Keratinocyte (primary cell): Measurements from ENCODE around the gene RERE. TPM values are rescaled to one million over a fixed set of nuclear protein-coding genes. Genes with fewer than 3 reads are reported as not detected.

Experiments used
- DNase-seq: peaks from one replicate; pipeline ENCODE4 v3.0.0-alpha.2; 2011; ENCODE audit warnings: low read depth, missing footprints, low spot score
- FAIRE-seq: peaks from 2 replicates; lab custom pipeline; 2011; peaks lifted over from hg19 to GRCh38; lab: Jason Lieb, UNC
- H2AFZ ChIP-seq: 2 replicates; pipeline ENCODE4 v1.6.0; 2012; ENCODE audit warnings: low read length, control low read depth, inconsistent platforms; ENCODE audit not compliant: control insufficient read depth
- H3K27ac ChIP-seq: 2 replicates; pipeline ENCODE4 v1.5.1; 2011; ENCODE audit warnings: low read length; ENCODE audit not compliant: control insufficient read depth, insufficient read depth
- H3K27me3 ChIP-seq: 3 replicates; pipeline ENCODE4 v1.6.0; 2011; ENCODE audit warnings: low read length; ENCODE audit not compliant: control insufficient read depth, insufficient read depth; ENCODE audit errors: extremely low read depth
- H3K36me3 ChIP-seq, 2 experiments: 2 replicates in 1 of 2; 3 replicates in 1 of 2; pipeline ENCODE4 v1.5.1; 2011; ENCODE audit warnings: low read length in 2 of 2, mild to moderate bottlenecking in 1 of 2; ENCODE audit not compliant: control insufficient read depth in 2 of 2, insufficient read depth in 2 of 2; ENCODE audit errors: extremely low read depth in 1 of 2
- H3K4me1 ChIP-seq: 3 replicates; pipeline ENCODE4 v1.5.1; 2011; ENCODE audit warnings: low read length; ENCODE audit not compliant: control insufficient read depth, insufficient read depth; ENCODE audit errors: extremely low read depth
- H3K4me2 ChIP-seq: 3 replicates; pipeline ENCODE4 v1.6.0; 2011; ENCODE audit warnings: low read depth, low read length; ENCODE audit not compliant: control insufficient read depth, insufficient read depth; ENCODE audit errors: extremely low read depth
- H3K4me3 ChIP-seq, 3 experiments: fragments of 200-600 bp in 1 of 3; sonication (generic) in 1 of 3; 2 replicates in 2 of 3; 3 replicates in 1 of 3; pipeline ENCODE4 v1.5.1; 2011 to 2016; ENCODE audit warnings: low read length in 3 of 3, mild to moderate bottlenecking in 3 of 3, control low read depth in 2 of 3, inconsistent platforms in 1 of 3, low read depth in 1 of 3, mixed read lengths in 1 of 3, mixed run types in 1 of 3, moderate library complexity in 1 of 3; ENCODE audit not compliant: control insufficient read depth in 2 of 3, insufficient read depth in 2 of 3; ENCODE audit errors: extremely low read depth in 1 of 3
- H3K79me2 ChIP-seq: 2 replicates; pipeline ENCODE4 v1.6.0; 2012; ENCODE audit warnings: low read length; ENCODE audit not compliant: control insufficient read depth, insufficient read depth
- H3K9ac ChIP-seq: 3 replicates; pipeline ENCODE4 v1.6.0; 2011; ENCODE audit warnings: low read length; ENCODE audit not compliant: control insufficient read depth, insufficient read depth; ENCODE audit errors: extremely low read depth
- H3K9me1 ChIP-seq: 3 replicates; pipeline ENCODE4 v1.6.0; 2011; ENCODE audit warnings: low read length; ENCODE audit not compliant: control insufficient read depth, insufficient read depth; ENCODE audit errors: extremely low read depth
- H3K9me3 ChIP-seq: 2 replicates; pipeline ENCODE4 v1.5.1; 2012; ENCODE audit warnings: low read depth, low read length; ENCODE audit not compliant: control insufficient read depth
- H4K20me1 ChIP-seq: 3 replicates; pipeline ENCODE4 v1.6.0; 2011; ENCODE audit warnings: low read length; ENCODE audit not compliant: control insufficient read depth, insufficient read depth; ENCODE audit errors: extremely low read depth
- CTCF ChIP-seq, 3 experiments: IDR thresholded peaks in 1 of 3; conservative IDR thresholded peaks in 1 of 3; optimal IDR thresholded peaks in 1 of 3; 2 replicates in 2 of 3; 3 replicates in 1 of 3; pipeline versions ENCODE3 to v1.5.1; 2011; ENCODE audit warnings: low read length in 3 of 3, mild to moderate bottlenecking in 3 of 3, moderate library complexity in 2 of 3, control low read depth in 1 of 3, inconsistent platforms in 1 of 3; ENCODE audit not compliant: insufficient read depth in 2 of 3; ENCODE audit errors: extremely low read depth in 1 of 3
- EZH2 ChIP-seq: IDR thresholded peaks from one replicate; pipeline ENCODE4 v1.6.1; 2012; ENCODE audit warnings: inconsistent platforms, mild to moderate bottlenecking, low read length, moderate library complexity
- dilution Hi-C: fragments of 300-500 bp; cut with MboI; formaldehyde crosslinking; loops from one replicate; pipeline ENCODE4 v1.7.0; 2020; ENCODE audit warnings: low sequenced_read_pairs; ENCODE audit not compliant: extremely low pct_ligation_motif_present
- polyA plus RNA-seq, 5 experiments: library from polyadenylated mRNA; depleted of rRNA in 3 of 5; stranded (reverse) in 3 of 5; stranded (forward) in 1 of 5; unstranded in 1 of 5; fragments of >200 nt; gene quantifications; 1 replicate in 1 of 5; 2 replicates in 3 of 5; 3 replicates in 1 of 5; pipeline versions ENCODE4 v1.2.1 to v1.2.3, GENCODE V29; 2011 to 2012; ENCODE audit warnings: missing spikeins in 2 of 5, low read depth in 1 of 5, low replicate concordance in 1 of 5

The RERE gene
- polyA plus RNA-seq, 1 donor (not counting 4 experiments of a cell fraction or from before 2014, with no cell fraction given): 3.8 TPM

- dilution Hi-C loops: no loop called here
- H3K4me1 ChIP-seq: peaks cover 9% of the 10 kb centered on the region
- no peak for DNase-seq
- H3K9me1 ChIP-seq: no peaks in the 10 kb centered on the region
- H3K9ac ChIP-seq: no peak overlapping the region
- H3K36me3 ChIP-seq: peaks cover 3% of the 10 kb centered on the region in 2 experiments
- H3K4me3 ChIP-seq: no peak overlapping the region
- H3K79me2 ChIP-seq: peaks cover 5% of the 10 kb centered on the region
- H2AFZ ChIP-seq: no peak overlapping the region
- no peak for FAIRE-seq
- no peaks in the 10 kb centered on the region for H4K20me1 ChIP-seq
- no peak overlapping the region for H3K27ac ChIP-seq
- H3K9me3 ChIP-seq: no peaks in the 10 kb centered on the region
- no peak overlapping the region for H3K4me2 ChIP-seq
- TF ChIP-seq CTCF (optimal IDR thresholded peaks at IDR 0.05 in 1 of 3, IDR thresholded peaks at IDR 0.05 in 1 of 3, conservative IDR thresholded peaks at IDR 0.05 in 1 of 3; ENCODE audit: extremely low read depth in 1 of 3, insufficient read depth in 2 of 3, low read length in 3 of 3) (no peak), EZH2 (no peak)
- H3K27me3 ChIP-seq: no peaks in the 10 kb centered on the region
Measured at GRCh38 chr1:8651236-8651890, 166.1 kb downstream of the RERE start.

- Histone ChIP-seq H3K27me3 (no peaks in the 10 kb centered on the region), H3K27ac (no peak overlapping the region), H3K9me3 (no peaks in the 10 kb centered on the region), H3K79me2 (peaks cover 5% of the 10 kb centered on the region), H3K36me3 (peaks cover 0 to 3% of the 10 kb centered on the region in 2 experiments), H2AFZ (no peak overlapping the region), H3K4me2 (no peak overlapping the region), H3K9ac (no peak overlapping the region), H3K4me3 (no peak overlapping the region), H3K4me1 (peaks cover 9% of the 10 kb centered on the region), H4K20me1 (no peaks in the 10 kb centered on the region), H3K9me1 (no peaks in the 10 kb centered on the region)
- TF ChIP-seq CTCF (optimal IDR thresholded peaks at IDR 0.05 in 1 of 3, IDR thresholded peaks at IDR 0.05 in 1 of 3, conservative IDR thresholded peaks at IDR 0.05 in 1 of 3; ENCODE audit: extremely low read depth in 1 of 3, insufficient read depth in 2 of 3, low read length in 3 of 3): no peak
- TF ChIP-seq EZH2: no peak
- dilution Hi-C loops: loop anchor here (25.0 kb wide), 1 partner anchor 87 kb away; no protein-coding TSS in a partner anchor
- no peak for DNase-seq
- no peak for FAIRE-seq
Measured at GRCh38 chr1:8649875-8650274, 167.6 kb downstream of the RERE start.
